Measurements from ENCODE around the gene ASIC2.

The ASIC2 gene

GRCh38 chr17:33024688-33025486 lies 268.2 kb downstream of the ASIC2 start:
- DNase-seq (ENCODE audit: low read depth in 3 of 3): no peak

GRCh38 chr17:33023790-33024189 lies 269.3 kb downstream of the ASIC2 start:
- DNase-seq (ENCODE audit: low read depth in 3 of 3): no peak

- DNase-seq (ENCODE audit: low read depth in 3 of 3): no peak
Observed at GRCh38 chr17:33021731-33022408, 271.2 kb downstream of the ASIC2 start.

- no peak for DNase-seq (ENCODE audit: low read depth in 3 of 3)
Observed at GRCh38 chr17:33019161-33019890, 273.8 kb downstream of the ASIC2 start.

- DNase-seq (ENCODE audit: low read depth in 3 of 3): no peak
Observed at GRCh38 chr17:33017366-33017765, 275.7 kb downstream of the ASIC2 start.

- no peak for DNase-seq (ENCODE audit: low read depth in 3 of 3)
Observed at GRCh38 chr17:33016920-33017319, 276.2 kb downstream of the ASIC2 start.

- DNase-seq (ENCODE audit: low read depth in 3 of 3): no peak
Observed at GRCh38 chr17:33015716-33016346, 277.3 kb downstream of the ASIC2 start.

- no peak for DNase-seq (ENCODE audit: low read depth in 3 of 3)
Observed at GRCh38 chr17:33014751-33015150, 278.3 kb downstream of the ASIC2 start.

GRCh38 chr17:33013596-33014375 lies 279.3 kb downstream of the ASIC2 start:
- DNase-seq (ENCODE audit: low read depth in 3 of 3): no peak

- DNase-seq (ENCODE audit: low read depth in 3 of 3): no peak
Observed at GRCh38 chr17:33012522-33013033, 280.5 kb downstream of the ASIC2 start.

GRCh38 chr17:33009636-33010035 lies 283.5 kb downstream of the ASIC2 start:
- no peak for DNase-seq (ENCODE audit: low read depth in 3 of 3)

- DNase-seq (ENCODE audit: low read depth in 3 of 3): no peak
Observed at GRCh38 chr17:33007186-33007585, 285.9 kb downstream of the ASIC2 start.

GRCh38 chr17:33002246-33002645 lies 290.8 kb downstream of the ASIC2 start:
- no peak for DNase-seq (ENCODE audit: low read depth in 3 of 3)

GRCh38 chr17:32998887-32999228 lies 294.2 kb downstream of the ASIC2 start:
- no peak for DNase-seq (ENCODE audit: low read depth in 3 of 3)

- DNase-seq (ENCODE audit: low read depth in 3 of 3): peak; percentile 49 to 70 (median 62)
Observed at GRCh38 chr17:32998111-32998886, 294.8 kb downstream of the ASIC2 start.

- no peak for DNase-seq (ENCODE audit: low read depth in 3 of 3)
Observed at GRCh38 chr17:32995416-32996045, 297.6 kb downstream of the ASIC2 start.

GRCh38 chr17:32993977-32994376 lies 299.1 kb downstream of the ASIC2 start:
- DNase-seq (ENCODE audit: low read depth in 3 of 3): no peak

- DNase-seq (ENCODE audit: low read depth in 3 of 3): no peak
Observed at GRCh38 chr17:32992321-32993033, 300.6 kb downstream of the ASIC2 start.

GRCh38 chr17:32988481-32989101 lies 304.5 kb downstream of the ASIC2 start:
- DNase-seq (ENCODE audit: low read depth in 3 of 3): no peak
